ENCODE data around the gene ARMC2. TPM values are rescaled to one million over a fixed set of nuclear protein-coding genes. Genes with fewer than 3 reads are reported as not detected.

ARMC2 gene
- total RNA-seq, 3 donors from 2014 or later, result 4.3 to 7.9 (median 7.2) TPM

- H3K27ac ChIP-seq, result peak overlapping the region; percentile 89 to 94
- no peaks in the 10 kb centered on the region for H3K9me3 ChIP-seq
- DNase-seq (ENCODE audit: low spot score in 2 of 2), result peak in 1 of 2 donors; percentile 73
- no peak for TF ChIP-seq POLR2A (IDR thresholded peaks at IDR 0.05)
- peak in 2 of 3 donors; percentile 49 to 52 for TF ChIP-seq POLR2AphosphoS5 (IDR thresholded peaks at IDR 0.05)
- intact Hi-C loops (cut with DNase I; ENCODE audit: low total_unique reads), result no loop called here
- H3K4me1 ChIP-seq, result peaks cover 8 to 27% of the 10 kb centered on the region in 2 donors
- no peaks in the 10 kb centered on the region for H3K36me3 ChIP-seq
- no peak overlapping the region for H3K4me3 ChIP-seq
- H3K27me3 ChIP-seq, result no peaks in the 10 kb centered on the region
These were observed 99.1 kb downstream of the ARMC2 start for GRCh38 chr6:108947114-108947854.

GRCh38 chr6:108948181-108948661, 100.0 kb downstream of the ARMC2 start:
- Histone ChIP-seq H3K4me1 (peaks cover 8 to 27% of the 10 kb centered on the region in 2 donors), H3K27me3 (no peaks in the 10 kb centered on the region), H3K27ac (peak overlapping the region; percentile 87 to 89), H3K9me3 (no peaks in the 10 kb centered on the region), H3K36me3 (no peaks in the 10 kb centered on the region), H3K4me3 (peak overlapping the region in 1 of 3 donors; percentile 41)
- intact Hi-C loops (cut with DNase I; ENCODE audit: low total_unique reads), result no loop called here
- peak in 1 of 2 donors; percentile 55 for DNase-seq (ENCODE audit: low spot score in 2 of 2)
- no peak for TF ChIP-seq POLR2A (IDR thresholded peaks at IDR 0.05)
- TF ChIP-seq CTCF (IDR thresholded peaks at IDR 0.05), result no peak
- TF ChIP-seq POLR2AphosphoS5 (IDR thresholded peaks at IDR 0.05), result no peak

GRCh38 chr6:108951351-108951953, 103.2 kb downstream of the ARMC2 start:
- Histone ChIP-seq H3K36me3 (no peaks in the 10 kb centered on the region), H3K4me3 (no peak overlapping the region), H3K9me3 (no peaks in the 10 kb centered on the region), H3K27me3 (no peaks in the 10 kb centered on the region), H3K27ac (peak overlapping the region; percentile 69 to 79), H3K4me1 (peaks cover 8 to 13% of the 10 kb centered on the region in 2 donors)
- intact Hi-C loops (cut with DNase I; ENCODE audit: low total_unique reads), result no loop called here
- no peak for TF ChIP-seq POLR2AphosphoS5 (IDR thresholded peaks at IDR 0.05)
- TF ChIP-seq POLR2A (IDR thresholded peaks at IDR 0.05), result no peak
- TF ChIP-seq CTCF (IDR thresholded peaks at IDR 0.05), result no peak
- DNase-seq (ENCODE audit: low spot score in 2 of 2), result peak in 1 of 2 donors; percentile 52

GRCh38 chr6:108952776-108953486, 104.7 kb downstream of the ARMC2 start:
- Histone ChIP-seq H3K4me1 (peaks cover 0 to 2% of the 10 kb centered on the region in 2 donors), H3K9me3 (no peaks in the 10 kb centered on the region), H3K36me3 (no peaks in the 10 kb centered on the region), H3K27me3 (no peaks in the 10 kb centered on the region), H3K27ac (peak overlapping the region in 1 of 2 donors; percentile 72), H3K4me3 (peak overlapping the region in 2 of 3 donors; percentile 15 to 26)
- DNase-seq (ENCODE audit: low spot score in 2 of 2), result no peak
- TF ChIP-seq POLR2AphosphoS5 (IDR thresholded peaks at IDR 0.05) (no peak), POLR2A (IDR thresholded peaks at IDR 0.05) (no peak), CTCF (IDR thresholded peaks at IDR 0.05) (no peak)
- intact Hi-C loops (cut with DNase I; ENCODE audit: low total_unique reads), result no loop called here

- H3K4me1 ChIP-seq, result no peaks in the 10 kb centered on the region
- no peak for DNase-seq (ENCODE audit: low spot score in 2 of 2)
- no peaks in the 10 kb centered on the region for H3K9me3 ChIP-seq
- no peak overlapping the region for H3K27ac ChIP-seq
- no peak for TF ChIP-seq POLR2AphosphoS5 (IDR thresholded peaks at IDR 0.05)
- no peak for TF ChIP-seq POLR2A (IDR thresholded peaks at IDR 0.05)
- no peak for TF ChIP-seq CTCF (IDR thresholded peaks at IDR 0.05)
- H3K27me3 ChIP-seq, result no peaks in the 10 kb centered on the region
- intact Hi-C loops (cut with DNase I; ENCODE audit: low total_unique reads), result no loop called here
- H3K36me3 ChIP-seq, result no peaks in the 10 kb centered on the region
- no peak overlapping the region for H3K4me3 ChIP-seq
These were observed 105.5 kb downstream of the ARMC2 start for GRCh38 chr6:108953681-108954080.
